ENCODE measurements around the gene ME1. TPM values are rescaled to one million over a fixed set of nuclear protein-coding genes. Genes with fewer than 3 reads are reported as not detected.

The ME1 gene
- total and polyA plus RNA-seq, 9 of the 15 experiments (the other 6 are each of a cell fraction or from before 2014, with no cell fraction given) = 3.2 to 10.4 (median 5.5) TPM

GRCh38 chr6:83430611-83431544 is at the start of gene ME1 (continued):
- TF ChIP-seq SPI1 (IDR thresholded peaks at IDR 0.05; ENCODE audit: borderline replicate concordance, low read depth, low read length) = no peak
- no peak for TF ChIP-seq ZNF277 (CRISPR knock-in tag; IDR thresholded peaks at IDR 0.05; ENCODE audit: borderline replicate concordance)
- peak; percentile 94 for TF ChIP-seq MAFK (IDR thresholded peaks at IDR 0.05; ENCODE audit: low read length)
- TF ChIP-seq GATAD2A (IDR thresholded peaks at IDR 0.05) = no peak
- peak; percentile 98 for TF ChIP-seq NFE2 (IDR thresholded peaks at IDR 0.05; ENCODE audit: low read depth)
- TF ChIP-seq CCAR2 (IDR thresholded peaks at IDR 0.05; ENCODE audit: low read depth, low read length) = no peak
- TF ChIP-seq HNRNPLL (IDR thresholded peaks at IDR 0.05; ENCODE audit: low read depth, low read length, poor library complexity, severe bottlenecking) = peak; percentile 1
- peak; percentile 71 for TF ChIP-seq NCOR1 (IDR thresholded peaks at IDR 0.05)
- TF ChIP-seq BHLHE40 (IDR thresholded peaks at IDR 0.05; ENCODE audit: low read length) = peak; percentile 86
- TF ChIP-seq CAMTA2 (CRISPR knock-in tag; conservative IDR thresholded peaks at IDR 0.05) = no peak
- TF ChIP-seq RB1 (IDR thresholded peaks at IDR 0.05; ENCODE audit: low read depth) = peak; percentile 62
- peak; percentile 38; the same call in 1 of the 2 replicates for TF ChIP-seq ETS1 (conservative IDR thresholded peaks at IDR 0.05; ENCODE audit: control insufficient read depth, low read depth, low read length)
- 0 out of 4 replicates have a peak, but pooled peaks of 1 of the 2 experiments have one; percentile 28 for TF ChIP-seq SIN3A (IDR thresholded peaks at IDR 0.05; ENCODE audit: borderline replicate concordance in 2 of 2, control insufficient read depth in 1 of 2, low read depth in 2 of 2, low read length in 2 of 2)
- TF ChIP-seq L3MBTL2 (IDR thresholded peaks at IDR 0.05) = peak; percentile 65

All from K562 (cell line).